Measurements from ENCODE around the gene ADAM12.
"Not testable (repeated sequence)": the region's sequence is repeated elsewhere in the genome, so short reads cannot be mapped to it uniquely, and the experiment has no call there.

ADAM12 gene

DNA sequence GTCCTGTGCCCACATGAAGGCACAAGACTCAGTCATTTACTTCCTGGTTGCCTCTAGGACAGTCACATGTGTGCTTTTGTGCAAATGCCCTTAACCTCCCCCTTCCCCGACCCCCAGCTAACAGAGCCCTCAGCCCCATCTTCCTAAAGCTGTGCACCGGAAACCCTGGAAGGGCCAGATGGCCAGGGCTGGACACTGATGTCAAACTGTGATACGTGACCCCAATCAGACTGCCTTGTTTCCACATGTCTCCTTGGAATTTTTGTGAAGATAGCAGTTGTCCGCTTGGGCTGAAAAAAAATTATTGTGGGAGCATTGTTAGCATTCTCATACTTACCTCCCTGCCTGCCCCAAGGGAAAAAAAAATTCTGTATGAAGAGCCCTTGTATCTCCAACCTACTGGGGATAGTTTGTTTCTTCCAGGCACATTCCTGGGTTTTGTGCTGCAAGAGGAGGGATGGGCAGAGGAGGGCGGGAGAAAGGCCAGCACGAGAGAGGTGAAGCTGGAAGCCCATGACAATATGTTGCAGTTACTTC lies 17.0 kb upstream of the ADAM12 start:
- no peak for DNase-seq

DNA sequence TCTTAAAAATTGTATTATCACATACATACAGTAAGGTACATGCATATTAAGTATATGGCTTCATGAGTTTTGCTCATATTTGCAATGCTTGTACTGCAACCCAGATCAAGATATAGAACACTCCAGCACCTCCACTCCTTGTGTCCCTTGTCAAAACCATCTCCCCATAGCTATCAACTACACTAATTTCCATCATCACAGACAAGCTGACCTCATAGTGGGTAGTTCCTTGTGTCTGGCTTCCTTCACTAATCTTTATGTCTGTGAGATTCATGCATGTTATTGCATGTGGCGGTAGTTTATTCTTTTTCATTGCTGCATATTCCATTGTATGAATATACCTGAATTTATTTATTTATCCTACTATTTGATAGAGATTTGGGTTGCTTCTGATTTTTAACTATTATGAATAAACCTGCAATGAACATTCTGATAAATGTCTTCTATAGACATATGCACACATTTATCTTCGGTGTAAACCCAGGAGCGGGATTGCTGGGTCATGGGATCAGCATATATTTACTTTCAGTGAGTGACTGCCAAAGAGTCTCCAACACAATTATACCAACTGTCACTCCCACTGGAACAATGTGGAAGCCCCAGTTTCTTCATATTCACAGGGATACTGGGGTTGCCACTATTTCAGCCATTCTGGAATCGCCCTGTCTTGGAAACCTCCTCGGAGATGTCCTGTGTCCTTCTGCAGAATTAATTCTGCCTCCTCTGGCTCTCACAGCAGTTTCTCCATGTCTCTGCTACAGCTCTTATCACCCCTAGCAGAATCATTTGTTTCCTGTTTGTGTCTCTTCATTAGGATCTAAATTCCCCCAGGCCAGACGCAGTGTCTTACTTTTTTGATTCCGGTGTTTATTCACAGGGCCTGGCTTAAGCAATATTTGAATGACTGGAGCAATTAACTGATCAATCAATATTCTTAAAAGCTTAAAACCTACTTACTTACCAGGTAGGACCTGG lies 14.7 kb upstream of the ADAM12 start:
- DNase-seq = no peak

DNA sequence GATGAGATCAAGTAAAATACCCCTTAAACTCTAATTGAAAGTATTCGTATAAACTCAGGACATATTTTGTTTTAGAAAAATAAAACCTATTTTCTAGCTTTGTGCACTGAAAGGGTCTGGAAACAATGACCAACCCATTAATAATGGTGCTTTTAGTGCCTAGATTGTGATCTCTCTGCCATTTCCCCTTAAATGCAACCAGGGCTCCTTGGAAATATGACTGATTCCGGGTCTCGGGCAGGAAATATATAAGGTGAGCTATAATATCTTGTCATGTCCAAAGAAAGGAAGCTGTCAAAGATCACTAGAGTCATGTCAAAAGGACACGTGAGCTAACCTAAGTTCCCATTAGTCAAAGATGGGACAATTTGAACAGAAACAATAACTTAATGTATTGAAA lies 12.4 kb upstream of the ADAM12 start:
- no peak for DNase-seq

- no peak for DNase-seq
Observed at GRCh38 chr10:126398924-126399323, 10.6 kb upstream of the ADAM12 start.

GRCh38 chr10:126398383-126398743 lies 10.1 kb upstream of the ADAM12 start:
- no peak for DNase-seq

DNA sequence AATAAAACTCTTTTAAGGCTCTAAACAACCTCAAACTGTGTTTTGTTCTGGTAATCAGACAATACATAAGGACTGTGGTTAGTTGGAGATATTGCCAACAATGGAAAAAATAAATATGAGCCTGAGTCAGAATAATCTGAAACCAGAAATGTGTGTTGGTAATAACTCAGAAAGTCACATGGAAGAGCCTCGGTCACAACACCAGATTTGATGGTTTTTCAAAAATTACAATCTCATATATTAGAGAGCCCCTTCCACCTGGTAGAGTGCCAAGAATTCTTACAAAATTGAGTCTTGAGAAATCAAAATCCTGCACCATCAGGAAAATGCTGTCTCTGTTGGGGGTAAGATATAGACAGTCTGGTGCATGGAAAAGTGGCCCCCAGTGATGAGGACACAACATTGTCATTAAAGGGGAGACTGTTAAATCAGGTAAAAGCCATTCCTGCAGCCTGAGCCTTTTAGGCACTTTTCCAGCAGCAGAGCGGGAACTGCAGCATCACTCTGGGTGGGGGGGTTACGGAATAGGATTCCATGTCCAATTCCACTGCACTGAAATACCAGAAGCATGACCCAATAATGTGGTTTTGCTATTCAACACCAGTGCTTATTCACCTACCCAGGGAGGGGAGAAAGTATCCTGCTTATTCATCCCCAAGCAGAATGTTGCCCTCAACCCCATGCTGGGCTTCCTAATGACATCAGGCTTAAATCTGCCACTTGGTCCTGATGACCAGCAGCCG lies 9.5 kb upstream of the ADAM12 start:
- no peak for DNase-seq

DNA sequence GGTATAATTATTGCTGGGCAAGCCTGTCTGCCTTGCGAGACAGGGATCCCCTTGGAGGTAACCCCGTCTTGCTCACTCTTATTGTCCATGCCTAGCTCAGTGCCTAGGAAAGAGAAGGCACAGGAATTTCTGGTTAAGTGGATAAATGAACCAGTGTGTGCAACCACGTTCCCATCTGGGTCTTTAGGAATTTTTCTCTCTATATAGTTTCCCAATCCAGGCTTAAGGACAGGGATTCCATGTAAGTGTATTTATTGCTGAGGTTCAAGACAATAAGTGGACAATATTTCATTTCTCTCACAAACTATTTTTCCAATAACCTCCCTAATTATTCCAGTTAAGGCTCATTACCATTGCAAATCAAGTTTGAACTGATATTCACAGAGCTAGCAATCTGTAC lies 8.9 kb upstream of the ADAM12 start:
- no peak for DNase-seq

- no peak for DNase-seq
Observed at GRCh38 chr10:126394948-126395347, 6.7 kb upstream of the ADAM12 start.

- no peak for DNase-seq
Observed at GRCh38 chr10:126393076-126393475, 4.8 kb upstream of the ADAM12 start.

DNA sequence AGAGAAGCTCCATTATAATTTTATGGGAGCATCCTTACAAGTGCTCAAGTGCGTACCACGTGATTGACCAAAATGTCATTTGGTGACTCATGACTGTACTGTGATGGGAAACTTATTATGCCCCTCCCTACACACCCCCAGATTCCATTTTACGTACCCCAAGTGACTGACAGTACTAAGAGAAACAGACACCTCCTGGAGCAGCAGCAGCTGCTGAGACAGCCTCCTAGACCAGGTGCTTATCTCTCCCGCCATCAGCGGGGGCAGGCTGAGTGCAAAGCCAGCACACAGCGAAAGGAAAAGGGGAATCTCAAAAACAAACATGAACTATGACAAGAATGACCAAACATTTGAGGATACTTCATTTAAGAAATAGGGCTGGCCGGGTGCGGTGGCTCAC lies 4.2 kb upstream of the ADAM12 start:
- no peak for DNase-seq

DNA sequence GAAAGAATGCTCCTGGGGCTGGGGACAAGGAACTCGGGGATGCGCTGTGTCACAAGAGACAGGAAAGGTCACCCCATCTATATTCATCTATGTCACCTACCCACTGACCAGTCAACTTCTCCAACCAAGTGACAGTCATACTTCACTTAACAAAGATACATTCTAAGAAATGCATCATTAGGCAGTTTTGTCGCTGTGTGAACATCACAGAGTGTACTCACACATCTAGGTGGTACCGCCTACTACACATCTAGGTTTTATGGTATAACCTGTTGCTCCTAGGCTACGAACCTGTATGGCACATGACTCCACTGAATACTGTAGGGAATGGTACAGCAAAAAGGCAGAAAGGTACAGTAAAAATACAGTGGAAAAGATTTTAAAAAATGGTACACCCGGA lies 3.8 kb upstream of the ADAM12 start:
- DNase-seq = no peak

GRCh38 chr10:126391192-126391885 lies 3.1 kb upstream of the ADAM12 start:
- no peak for DNase-seq

DNA sequence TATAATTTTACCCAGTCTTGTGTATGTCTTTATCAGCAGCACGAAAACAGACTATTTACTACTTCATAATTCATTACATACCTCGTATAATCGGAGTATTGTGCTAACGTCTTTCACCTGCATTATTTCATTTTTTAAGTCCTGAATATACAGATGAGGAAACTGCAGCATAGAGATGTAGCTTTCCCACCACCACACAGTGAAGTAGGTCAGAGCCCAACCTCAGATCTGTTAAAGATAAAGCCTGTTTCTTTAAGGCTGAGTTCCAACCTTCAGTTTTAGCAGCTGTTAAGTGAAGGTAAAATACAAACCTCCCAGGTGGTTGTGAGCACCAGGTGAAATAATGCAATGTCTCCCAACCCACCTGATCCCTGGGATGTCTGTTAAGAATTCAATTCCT lies 2.0 kb upstream of the ADAM12 start:
- no peak for DNase-seq

DNA sequence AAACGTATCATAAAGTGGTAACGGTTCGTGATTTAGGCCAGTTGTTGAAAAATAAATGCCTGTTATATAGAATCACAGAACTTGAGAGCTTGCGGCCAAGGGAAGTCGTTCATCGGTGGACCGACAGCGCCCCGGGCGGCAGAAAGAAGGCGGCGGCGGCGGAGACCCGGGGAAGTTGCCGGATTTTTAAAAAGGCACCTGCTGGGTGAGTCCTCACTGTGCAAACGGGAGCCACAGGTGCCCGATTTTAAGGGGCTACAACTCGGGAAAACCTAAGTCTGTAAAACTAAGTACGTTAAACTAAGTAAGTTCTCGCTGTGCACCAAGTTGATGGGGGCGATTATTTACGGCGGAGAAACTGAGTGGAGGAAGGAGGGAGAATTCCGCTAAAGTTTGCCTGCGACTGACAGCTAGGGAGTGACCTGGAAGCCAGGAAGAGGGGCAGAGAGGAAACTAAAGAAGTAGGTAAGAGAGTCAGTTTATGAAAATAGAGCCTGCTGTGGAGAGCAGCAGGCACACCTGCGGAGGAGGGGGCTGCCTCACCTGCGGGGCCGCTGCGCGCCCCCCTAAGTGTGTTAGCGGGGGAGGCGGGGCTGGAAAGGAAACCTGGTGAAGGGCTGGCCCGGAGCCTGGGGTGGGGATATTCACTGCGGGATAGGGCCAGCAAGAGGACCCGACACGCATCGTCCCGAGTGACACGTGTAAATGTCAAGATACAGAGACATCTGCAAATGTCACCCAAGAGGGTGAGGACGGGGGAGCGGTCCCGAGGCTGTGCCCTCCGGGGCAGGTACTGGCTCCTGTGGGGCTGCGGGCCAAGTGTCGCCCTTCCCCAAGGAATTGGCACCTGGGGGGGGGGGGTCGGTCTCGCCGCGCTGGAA lies 996 bp downstream of the ADAM12 start:
- DNase-seq = no peak

GRCh38 chr10:126384269-126384873 lies 3.9 kb downstream of the ADAM12 start:
- DNase-seq = no peak

- DNase-seq = no peak
Observed at GRCh38 chr10:126380352-126381076, 7.8 kb downstream of the ADAM12 start.

- not testable (repeated sequence) for DNase-seq
Observed at GRCh38 chr10:126379166-126379565, 9.1 kb downstream of the ADAM12 start.

GRCh38 chr10:126376956-126377355 lies 11.3 kb downstream of the ADAM12 start:
- no peak for DNase-seq

GRCh38 chr10:126375926-126376554 lies 12.2 kb downstream of the ADAM12 start:
- no peak for DNase-seq

GRCh38 chr10:126375299-126375698 lies 13.0 kb downstream of the ADAM12 start:
- no peak for DNase-seq

Data from effector CD4-positive, alpha-beta T cell (primary cell).